Activated CD8-positive, alpha-beta memory T cell treated with anti-CD3 and anti-CD28 coated beads, Interleukin-2, amount 50 U/mL, for 48 hours (primary cell): ENCODE results near the gene CCNK.

Source experiments
- DNase-seq: peaks from one replicate; pipeline ENCODE4 v3.0.0-alpha.2; 2020

CCNK gene

DNA sequence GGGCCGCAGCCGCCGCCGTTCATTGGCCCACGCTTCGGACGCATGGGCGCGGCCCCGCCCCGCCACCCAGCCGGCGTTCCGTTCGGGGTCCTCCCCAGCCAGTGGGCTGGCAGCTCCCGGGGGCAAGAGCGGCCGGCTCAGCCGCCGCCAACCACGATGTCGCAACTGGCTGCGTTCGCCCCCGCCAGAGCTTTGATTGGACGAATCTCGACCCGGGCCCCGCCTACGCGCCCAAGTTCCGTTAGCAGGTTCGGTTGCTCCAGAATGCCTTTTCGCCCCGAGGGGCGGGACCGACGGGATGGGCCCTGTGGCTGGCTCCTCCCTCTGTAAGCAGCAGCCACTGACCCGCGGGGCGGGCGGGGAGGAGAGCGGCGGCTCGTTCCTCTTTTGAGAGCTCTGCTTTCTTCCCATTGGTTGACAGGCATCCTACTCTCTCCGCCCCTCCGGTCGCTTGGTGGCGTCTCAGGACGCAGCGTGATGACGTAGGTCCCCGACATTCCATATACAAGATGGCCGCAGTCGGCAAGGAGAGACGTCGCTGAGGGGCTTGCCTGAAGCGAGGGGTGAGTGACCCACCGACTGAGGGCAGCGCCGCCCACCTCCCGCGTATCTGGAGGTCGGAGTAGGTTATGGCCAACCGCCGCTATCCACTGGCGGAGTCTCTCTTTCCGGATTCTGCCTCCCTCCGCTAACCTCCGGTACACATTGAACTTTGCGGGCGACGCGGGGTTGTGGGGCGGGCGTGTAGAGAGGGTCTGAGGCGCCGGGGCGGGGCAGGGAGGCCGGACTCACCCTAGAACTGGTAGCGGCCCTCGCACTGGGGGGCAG, at the start of gene CCNK:
CCNK (plus strand) TSS at position 493 of the 828 bp plus-strand sequence. CDS start 11,269 bp downstream, outside the sequence.
- peak; percentile 99 for DNase-seq

DNA sequence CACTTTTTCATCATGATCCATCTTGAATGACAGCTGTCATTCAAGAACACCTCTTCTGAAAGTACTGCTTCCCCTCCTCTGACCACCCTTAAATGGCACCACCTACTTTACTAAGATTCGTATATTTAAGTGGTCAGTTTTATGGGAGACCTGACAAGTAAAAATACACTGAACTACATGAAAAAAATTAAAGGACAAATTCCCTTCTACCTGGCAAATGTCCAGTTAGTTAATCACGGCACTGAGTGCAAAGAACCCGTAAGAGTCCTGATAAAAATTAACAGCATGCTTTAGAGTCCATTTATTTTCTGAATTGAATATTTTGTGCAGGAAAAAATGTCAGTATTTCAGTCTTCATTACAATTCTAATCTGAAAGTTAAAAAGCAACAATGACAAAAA, 49.2 kb upstream of the CCNK start:
- DNase-seq: no peak

DNA sequence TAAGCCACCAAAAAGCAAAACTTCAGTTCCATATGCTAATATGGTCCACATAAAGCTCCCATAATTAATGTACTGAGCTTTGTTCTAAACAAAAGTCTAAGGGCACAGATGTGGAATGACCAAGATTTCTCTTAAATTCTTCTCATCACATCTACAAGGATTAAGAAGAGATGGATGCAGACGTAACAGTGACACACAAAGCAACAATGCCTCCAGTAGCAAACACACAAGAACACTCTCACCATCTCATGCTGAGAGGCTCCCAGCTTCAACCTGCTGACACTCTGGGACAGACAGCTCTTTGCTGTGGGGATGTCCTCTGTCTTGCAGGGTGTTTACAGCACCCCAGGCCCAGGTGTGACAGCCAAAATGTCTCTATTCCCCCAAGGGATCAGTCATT, 48.7 kb upstream of the CCNK start:
- no peak for DNase-seq

DNA sequence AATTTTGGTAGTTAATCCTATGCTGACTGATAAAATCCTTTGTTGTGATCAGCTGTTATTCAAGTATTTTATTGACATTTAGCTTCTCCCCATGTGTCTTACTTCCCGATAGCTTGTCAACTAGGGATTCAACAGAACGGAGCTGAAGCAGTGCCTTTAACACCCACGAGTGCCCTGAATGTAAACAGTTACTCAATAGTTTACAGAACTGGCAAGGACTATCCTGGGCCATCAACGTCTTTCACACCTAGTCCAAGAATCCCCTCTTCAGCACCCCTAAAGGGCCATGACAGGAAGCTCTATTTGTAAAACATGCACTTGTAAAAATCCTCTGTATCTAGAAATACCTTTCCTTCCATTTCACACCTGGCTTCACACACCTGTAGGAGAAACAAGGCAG, 45.9 kb upstream of the CCNK start:
- no peak for DNase-seq

DNA sequence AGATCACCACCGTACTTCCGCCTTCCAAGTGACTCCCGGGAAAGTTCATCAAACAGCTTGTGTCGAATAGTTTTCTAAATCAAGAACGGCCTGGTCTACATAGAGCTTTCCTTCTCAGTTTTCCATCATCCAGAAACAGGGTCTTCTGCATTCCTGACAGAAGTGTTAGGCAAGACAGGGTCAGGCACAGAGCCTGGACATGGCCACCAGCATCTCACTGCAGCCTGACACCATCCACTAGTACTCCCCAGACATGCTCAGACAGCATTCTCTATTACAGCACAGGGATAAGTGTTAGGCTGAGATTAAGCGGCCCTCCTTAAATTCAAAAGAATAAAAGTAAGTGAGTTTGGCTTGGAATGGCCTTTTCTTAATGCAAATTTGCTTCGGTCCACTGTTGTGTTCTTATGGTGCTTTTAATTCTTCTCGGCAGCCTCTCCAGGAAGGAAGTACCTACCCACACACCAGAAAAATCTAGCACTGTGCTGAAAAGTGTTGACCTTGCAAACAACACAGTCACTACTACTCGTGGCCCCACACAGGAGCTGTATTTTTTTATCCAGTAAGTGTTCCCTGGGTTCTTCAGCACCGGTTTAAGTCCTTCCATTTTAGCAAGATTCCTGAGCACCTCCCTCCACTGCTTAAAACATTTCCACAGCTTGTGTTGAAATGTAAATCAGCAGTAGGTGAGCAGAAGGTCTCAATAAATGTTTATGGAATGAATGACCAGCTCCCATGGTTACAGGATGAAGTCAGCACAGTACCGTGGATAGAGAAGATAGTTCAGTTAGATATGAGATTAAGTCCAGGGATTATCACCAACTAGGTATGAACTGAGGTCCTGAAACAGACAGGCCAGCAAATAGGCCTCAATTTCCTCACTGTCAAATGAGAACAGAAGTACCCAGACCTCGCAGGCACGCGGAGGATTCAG, 44.7 kb upstream of the CCNK start:
- DNase-seq: no peak

- no peak for DNase-seq
Observed at GRCh38 chr14:99437706-99438105, 43.5 kb upstream of the CCNK start.

- no peak for DNase-seq
Observed at GRCh38 chr14:99440278-99440677, 40.9 kb upstream of the CCNK start.

GRCh38 chr14:99441157-99441870, 39.9 kb upstream of the CCNK start:
- DNase-seq: no peak

GRCh38 chr14:99441918-99442317, 39.3 kb upstream of the CCNK start:
- no peak for DNase-seq

GRCh38 chr14:99445931-99446330, 35.3 kb upstream of the CCNK start:
- no peak for DNase-seq

- DNase-seq: no peak
Observed at GRCh38 chr14:99447739-99448138, 33.5 kb upstream of the CCNK start.

GRCh38 chr14:99450266-99450665, 30.9 kb upstream of the CCNK start:
- no peak for DNase-seq

DNA sequence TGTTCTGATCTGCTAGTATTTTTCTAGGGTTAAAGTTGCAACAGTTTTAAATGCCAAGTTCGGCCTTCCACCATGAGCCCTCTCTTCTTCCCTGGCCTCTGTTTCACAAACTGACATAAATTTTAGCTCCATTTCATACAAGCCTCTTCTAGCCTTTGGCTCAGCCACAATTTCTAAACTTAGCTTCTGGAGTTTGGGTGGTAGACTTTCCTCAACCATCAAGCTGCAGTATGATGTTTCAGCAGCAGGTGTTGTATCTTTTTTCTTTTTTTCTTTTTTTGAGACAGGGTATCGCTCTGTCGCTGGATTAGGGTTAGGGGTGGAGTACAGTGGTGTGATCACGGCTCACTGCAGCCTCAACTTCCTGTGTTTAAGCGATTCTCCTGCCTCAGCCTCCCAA, 30.0 kb upstream of the CCNK start:
- DNase-seq: no peak

- no peak for DNase-seq
Observed at GRCh38 chr14:99452968-99453367, 28.2 kb upstream of the CCNK start.

GRCh38 chr14:99454246-99454645, 27.0 kb upstream of the CCNK start:
- no peak for DNase-seq

DNA sequence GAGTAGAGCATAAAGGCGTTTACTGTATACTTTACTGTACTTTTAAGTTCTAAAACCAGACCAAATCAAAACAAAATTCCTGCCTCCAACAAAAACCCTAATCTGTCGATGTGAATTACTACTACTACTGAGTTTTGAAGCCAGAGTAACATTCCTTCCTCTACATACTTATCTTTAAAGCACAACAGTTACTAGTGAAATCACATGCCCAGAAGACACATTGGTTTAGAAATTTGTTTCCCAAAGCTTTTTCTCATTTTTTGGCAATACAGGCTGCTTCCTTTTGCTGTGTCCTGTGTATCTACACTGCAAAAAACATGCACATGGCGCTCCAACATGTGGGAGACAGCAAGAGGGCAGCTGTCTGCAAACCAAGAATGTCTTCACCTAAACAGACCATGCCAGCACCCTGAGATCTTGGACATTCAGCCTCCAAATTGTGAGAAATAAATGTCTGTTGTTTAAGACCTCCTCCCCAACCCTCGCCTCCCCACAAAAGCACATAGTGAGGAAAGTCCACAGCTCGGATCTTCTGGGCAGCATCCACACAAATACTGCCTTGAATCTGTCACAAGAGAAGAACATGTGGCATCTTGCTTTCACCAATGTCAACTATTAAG, 21.6 kb upstream of the CCNK start:
- DNase-seq: no peak

DNA sequence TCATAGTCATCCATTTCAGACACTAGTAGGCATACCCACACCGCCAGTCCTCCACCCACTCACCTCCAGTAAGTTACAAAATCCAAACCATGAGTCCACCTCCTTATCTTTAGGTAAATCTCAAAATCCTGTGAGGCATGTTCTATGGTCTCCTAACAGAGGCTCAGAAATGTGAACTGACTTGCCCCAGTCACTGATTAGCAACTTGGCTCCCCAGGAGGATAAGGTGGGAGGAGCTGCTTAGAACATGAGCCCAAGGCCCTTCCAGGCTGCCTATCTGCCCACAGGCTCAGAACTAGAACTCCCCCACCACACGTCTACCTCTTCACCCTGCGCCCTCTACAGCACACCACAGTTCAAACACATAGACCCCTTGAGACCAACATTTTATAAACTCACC, 20.4 kb upstream of the CCNK start:
- no peak for DNase-seq

GRCh38 chr14:99461411-99462085, 19.7 kb upstream of the CCNK start:
- no peak for DNase-seq

- DNase-seq: no peak
Observed at GRCh38 chr14:99462210-99462609, 19.0 kb upstream of the CCNK start.

DNA sequence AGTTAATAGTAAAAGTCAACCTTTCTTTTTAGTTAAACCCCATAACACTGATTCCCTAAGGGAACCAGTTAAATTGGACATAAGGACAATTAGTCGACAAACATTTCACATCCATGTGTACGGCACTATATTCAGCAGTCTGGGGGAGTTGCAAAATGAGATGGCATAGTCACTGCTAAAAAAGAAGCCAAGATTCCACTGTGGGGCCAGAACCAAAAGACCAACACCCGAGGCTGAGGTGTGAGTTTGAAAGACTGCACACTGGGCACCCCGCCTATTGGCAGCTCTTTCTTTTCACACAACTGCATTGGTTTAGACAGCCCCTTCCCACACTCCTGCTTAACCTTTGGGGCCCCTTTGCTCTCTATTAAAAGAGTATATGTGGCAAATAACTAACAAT, 17.2 kb upstream of the CCNK start:
- DNase-seq: no peak

DNA sequence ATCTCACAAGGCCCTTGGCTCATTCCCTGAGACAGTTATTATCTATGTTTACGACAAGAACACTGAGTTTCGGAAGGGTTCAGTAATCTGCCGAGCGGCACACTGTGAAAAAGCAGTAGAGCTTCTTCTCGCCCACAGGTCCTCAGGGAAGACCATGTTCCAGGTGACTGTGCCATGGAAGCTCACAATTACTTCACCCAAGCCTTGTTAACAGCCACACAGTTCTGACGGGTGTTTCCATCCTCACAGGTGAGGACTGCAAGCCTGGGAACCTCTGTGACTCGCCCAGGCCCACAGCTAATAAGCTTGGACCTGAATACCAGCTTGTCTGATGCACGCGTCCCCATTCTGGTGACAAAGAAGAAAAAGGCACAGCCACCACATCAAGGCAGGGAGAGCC, 15.9 kb upstream of the CCNK start:
- DNase-seq: no peak

DNA sequence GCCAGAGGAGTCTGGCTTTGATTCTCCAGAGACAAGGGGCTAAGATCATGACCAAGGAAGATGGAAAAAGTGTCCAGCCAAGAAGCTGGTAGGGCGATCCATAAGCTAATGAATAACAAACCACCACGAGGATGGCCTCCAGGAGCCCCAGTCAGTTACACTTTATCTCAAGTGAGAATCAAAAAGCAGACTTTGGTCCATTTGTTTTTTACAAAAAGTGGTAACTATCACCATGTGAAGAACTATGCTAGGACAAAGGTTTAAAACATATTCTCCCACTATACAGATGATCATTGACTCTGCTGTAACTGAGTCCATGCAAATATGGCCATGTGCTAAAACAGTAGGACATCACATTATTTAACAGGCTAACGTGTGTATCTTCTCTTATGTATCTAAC, 14.5 kb upstream of the CCNK start:
- DNase-seq: no peak
